ENCODE results near the gene DNAAF5.

The DNAAF5 gene

GRCh38 chr7:767941-768731, 41.6 kb downstream of the DNAAF5 start:
- DNase-seq (ENCODE audit: low read depth in 2 of 2) = peak in 1 of 2 donors; percentile 19

GRCh38 chr7:768881-769504, 42.5 kb downstream of the DNAAF5 start:
- DNase-seq (ENCODE audit: low read depth in 2 of 2) = no peak

DNA sequence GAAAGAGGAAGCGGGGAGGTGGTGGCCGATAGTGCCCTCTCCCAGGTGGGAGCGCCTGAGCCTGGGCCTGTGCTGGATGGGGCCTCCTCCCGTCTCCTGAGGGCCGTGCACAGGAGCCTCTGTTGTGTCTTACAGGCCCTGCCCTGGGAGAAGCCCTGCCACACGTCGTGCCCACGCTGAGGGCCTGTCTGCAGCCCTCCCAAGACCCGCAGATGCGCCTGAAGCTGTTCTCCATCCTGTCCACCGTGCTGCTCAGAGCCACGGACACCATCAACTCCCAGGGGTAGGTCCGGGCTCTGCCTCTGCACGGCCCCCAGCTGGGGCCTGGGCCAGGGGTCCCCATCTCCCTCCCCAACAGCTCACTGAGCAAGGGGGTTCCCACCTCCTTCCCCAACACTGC, 43.8 kb downstream of the DNAAF5 start:
- no peak for DNase-seq (ENCODE audit: low read depth in 2 of 2)

- DNase-seq (ENCODE audit: low read depth in 2 of 2) = no peak
Observed at GRCh38 chr7:770741-771166, 44.3 kb downstream of the DNAAF5 start.

- no peak for DNase-seq (ENCODE audit: low read depth in 2 of 2)
Observed at GRCh38 chr7:771234-772004, 44.9 kb downstream of the DNAAF5 start.

GRCh38 chr7:772005-772294, 45.5 kb downstream of the DNAAF5 start:
- no peak for DNase-seq (ENCODE audit: low read depth in 2 of 2)

DNA sequence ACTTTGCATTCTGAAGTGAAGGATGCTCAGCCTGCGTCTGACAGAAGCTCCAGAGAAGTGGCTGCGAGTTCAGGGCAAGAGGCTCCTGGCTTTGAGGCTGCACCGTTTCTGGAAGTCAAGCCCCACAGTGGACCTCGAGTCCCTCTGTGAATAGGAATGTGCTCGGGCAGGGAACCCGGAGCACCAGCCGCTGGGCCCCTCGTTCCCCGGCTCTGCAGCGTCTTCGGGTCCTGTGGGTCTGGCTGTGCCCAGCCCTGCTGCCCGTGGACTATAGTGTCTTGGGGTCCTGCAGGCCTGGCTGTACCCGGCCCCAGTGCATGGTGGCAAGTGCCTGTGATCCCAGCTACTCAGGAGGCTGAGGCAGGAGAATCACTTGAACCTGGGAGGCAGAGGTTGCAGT, 45.9 kb downstream of the DNAAF5 start:
- no peak for DNase-seq (ENCODE audit: low read depth in 2 of 2)

- DNase-seq (ENCODE audit: low read depth in 2 of 2) = no peak
Observed at GRCh38 chr7:772861-773621, 46.5 kb downstream of the DNAAF5 start.

DNA sequence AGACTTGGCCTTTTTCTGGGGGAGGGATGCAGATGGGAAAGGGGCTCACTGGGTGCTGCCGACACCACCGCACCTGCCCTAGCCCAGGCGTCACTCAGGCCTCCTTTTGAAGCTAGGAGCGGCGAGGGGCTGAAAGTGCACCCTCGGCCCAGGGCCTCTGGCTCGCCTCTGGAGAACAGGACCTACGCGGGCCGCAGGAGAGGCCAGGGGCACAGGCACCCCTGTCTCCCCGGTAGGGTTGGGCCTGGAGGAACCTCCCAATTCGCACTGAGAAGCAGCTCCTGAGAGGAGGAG, 47.1 kb downstream of the DNAAF5 start:
- DNase-seq (ENCODE audit: low read depth in 2 of 2) = no peak

DNA sequence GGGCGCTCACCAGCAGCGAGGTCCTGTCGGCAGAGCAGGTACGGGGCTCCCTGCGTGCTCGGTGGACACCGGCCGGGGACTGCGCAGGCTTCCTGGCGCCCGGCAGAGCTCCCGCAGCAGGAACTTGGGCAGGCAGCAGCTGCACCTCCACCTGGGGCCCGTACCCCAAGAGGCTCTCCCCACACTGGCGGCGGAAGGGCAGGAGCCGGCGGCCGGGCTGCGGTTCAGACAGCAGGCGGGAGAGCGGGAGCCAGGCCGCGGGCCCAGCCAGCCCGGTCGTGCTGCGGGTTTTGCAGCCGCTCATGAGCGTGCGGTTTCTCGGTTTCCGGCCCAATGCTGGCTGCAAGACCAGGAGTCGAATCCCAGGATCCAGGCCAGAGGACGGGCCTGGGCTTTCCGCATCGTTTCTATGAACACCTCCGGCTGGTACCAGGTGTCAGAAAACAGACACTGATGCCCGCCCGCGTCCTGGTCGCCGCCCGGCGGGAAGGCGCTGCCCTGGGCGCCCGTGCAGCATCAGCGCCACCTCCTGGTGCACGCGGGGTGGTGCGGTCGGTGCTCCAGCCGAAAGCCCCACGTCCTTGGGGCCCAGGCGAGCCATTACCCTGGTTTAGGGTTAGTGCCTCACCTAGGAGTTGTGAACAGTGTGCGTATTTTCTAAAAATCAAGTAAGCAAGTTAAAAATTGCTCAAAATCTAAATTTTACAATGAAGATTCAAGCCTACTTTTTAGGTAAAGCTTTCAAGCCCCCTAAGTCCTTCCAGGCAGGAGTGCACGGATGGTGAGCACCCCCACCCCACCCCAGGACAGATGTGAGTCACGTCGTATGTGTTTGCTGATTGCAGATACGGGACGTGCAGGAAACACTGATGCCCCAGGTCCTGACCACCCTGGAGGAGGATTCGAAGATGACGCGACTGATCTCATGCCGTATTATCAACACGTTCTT, 47.9 kb downstream of the DNAAF5 start:
- DNase-seq (ENCODE audit: low read depth in 2 of 2) = peak; percentile 17 to 27

GRCh38 chr7:776381-776780, 49.9 kb downstream of the DNAAF5 start:
- no peak for DNase-seq (ENCODE audit: low read depth in 2 of 2)

DNA sequence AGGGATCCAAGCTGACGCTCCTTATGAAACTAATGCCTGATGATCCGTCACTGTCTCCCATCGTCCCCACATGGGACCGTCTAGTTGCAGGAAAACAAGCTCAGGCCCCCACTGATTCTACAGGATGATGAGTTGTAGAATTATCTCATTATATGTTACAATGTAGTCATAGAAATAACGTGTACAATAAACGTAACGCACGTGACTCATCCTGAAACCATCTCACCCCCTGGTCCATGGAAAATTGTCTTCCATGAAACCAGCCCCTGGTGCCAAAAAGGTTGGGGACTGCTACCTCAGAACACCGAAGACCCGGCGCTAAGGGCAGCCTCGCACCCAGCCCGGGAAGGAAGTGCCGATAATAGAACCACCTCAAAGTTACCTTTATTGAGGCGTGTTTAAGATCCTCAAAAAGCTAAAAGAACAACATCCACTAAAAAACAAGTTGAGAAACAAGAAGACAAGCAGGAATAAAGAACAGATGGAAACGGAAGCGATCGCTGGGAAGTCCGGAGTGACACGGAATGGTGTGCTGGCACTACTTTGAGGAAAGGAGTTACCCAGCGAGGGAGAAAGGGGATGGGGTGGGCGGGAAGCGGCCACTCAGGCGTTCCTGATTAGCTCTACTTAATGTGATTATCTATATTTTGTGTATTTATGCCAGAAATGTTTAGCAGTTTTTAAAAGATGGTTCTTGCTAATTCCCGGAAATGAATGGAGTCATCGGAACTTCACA, 50.7 kb downstream of the DNAAF5 start:
- no peak for DNase-seq (ENCODE audit: low read depth in 2 of 2)

- no peak for DNase-seq (ENCODE audit: low read depth in 2 of 2)
Observed at GRCh38 chr7:777728-778078, 51.2 kb downstream of the DNAAF5 start.

GRCh38 chr7:778271-778967, 51.9 kb downstream of the DNAAF5 start:
- no peak for DNase-seq (ENCODE audit: low read depth in 2 of 2)

DNA sequence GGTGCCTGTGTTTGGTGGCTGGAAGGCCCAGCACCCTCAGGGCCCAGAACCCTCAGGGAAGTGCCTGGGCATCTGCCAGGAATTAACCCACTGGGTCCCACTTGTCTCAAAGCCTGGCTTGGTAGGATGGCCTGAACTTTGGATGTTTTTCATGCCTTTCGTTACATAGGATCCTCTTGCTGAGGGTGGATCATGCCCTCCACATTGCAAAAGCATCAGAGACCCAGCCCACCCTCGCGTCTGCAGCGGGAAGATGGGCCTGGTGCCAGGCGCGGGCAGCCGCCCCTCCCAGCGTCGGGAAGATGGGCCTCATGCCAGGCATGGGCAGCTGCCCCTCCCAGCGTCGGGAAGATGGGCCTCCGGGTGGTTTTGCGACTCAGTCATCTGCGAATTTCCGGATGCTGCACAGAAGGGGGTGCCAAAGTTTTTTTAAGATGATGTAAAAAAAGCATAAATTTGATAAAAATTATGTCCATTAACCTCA, 52.5 kb downstream of the DNAAF5 start:
- no peak for DNase-seq (ENCODE audit: low read depth in 2 of 2)

DNA sequence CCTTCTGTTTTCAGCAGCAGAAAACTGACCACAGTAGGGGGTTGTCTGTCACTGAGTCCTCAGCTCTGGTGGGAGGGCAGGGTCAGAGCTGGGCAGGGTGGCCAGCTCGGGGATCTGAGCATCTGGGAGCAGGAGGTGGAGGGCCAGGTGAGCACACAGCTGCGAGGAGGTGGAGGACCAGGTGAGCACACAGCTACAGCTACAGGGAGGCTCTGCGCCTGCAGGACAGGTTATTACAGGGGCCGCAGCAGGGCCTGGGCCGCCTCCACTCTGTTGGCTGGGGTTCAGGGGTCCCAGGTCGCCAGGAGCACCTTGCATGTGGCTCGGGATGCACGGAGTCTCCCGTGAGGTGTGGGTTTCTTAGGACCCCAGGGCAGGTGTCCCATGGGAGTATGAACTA, 53.0 kb downstream of the DNAAF5 start:
- no peak for DNase-seq (ENCODE audit: low read depth in 2 of 2)

DNA sequence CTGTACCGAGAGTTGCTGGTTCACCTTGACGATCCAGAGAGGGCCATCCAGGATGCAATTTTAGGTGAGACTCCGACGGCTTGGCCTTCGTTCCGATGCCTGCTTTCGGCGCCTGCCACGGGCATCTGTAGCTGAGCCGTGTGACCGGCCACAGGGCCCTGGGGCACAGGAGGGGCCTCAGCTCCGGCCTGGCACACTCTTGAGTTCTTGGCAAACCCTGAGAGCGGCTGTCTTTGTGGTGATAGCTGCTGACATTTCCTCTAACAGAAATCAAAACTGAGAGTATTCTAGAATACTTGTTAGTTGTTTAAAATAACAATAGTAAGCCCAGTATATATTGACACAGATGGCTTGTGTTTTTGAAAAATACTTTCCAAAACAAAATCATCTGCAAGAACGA, 53.6 kb downstream of the DNAAF5 start:
- no peak for DNase-seq (ENCODE audit: low read depth in 2 of 2)

DNA sequence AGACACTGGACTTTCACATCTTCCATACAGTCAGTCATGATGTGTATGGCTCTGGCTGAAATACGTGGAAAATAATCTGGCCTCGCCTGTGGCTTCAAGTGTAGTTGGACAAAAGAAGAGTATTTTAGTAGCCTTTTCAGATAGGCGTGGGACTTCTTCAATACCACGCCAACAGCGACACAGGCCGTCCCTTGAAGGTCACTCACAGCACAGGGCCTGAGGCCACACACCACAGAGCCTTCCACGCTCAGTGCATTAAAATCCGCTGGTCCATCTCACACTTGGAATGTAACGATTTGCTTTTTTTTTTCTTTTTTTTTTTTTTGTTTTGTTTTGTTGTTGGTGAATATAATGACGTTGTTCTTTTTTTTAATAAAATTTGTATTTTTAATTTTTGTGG, 54.0 kb downstream of the DNAAF5 start:
- no peak for DNase-seq (ENCODE audit: low read depth in 2 of 2)

- DNase-seq (ENCODE audit: low read depth in 2 of 2) = no peak
Observed at GRCh38 chr7:781186-781849, 54.8 kb downstream of the DNAAF5 start.
